HG03575 (cell line): Measurements from ENCODE around the gene FAM25G.
"Not testable (repeated sequence)": the region's sequence is repeated elsewhere in the genome, so short reads cannot be mapped to it uniquely, and the experiment has no call there.

Source experiments
- ATAC-seq: cut with Tn5 transposase; IDR thresholded peaks from one replicate; pipeline ENCODE4 v1.9.1; 2021; ENCODE audit not compliant: unreplicated experiment, insufficient number of reproducible peaks, low FRiP score; ENCODE audit errors: extremely low read depth

FAM25G gene

GRCh38 chr10:47491600-47491999, at the start of gene FAM25G:
FAM25G (minus strand) TSS chr10:47491700; CDS start chr10:47491674, 26 bp downstream.
- not testable (repeated sequence) for ATAC-seq

GRCh38 chr10:47536430-47536829, 44.9 kb upstream of the FAM25G start:
- ATAC-seq: not testable (repeated sequence)

- not testable (repeated sequence) for ATAC-seq
Observed at GRCh38 chr10:47523475-47523874, 32.0 kb upstream of the FAM25G start, which contains the start of gene AGAP9. AGAP9 (minus strand) TSS chr10:47523638; CDS start chr10:47523526, 112 bp downstream.

- ATAC-seq: not testable (repeated sequence)
Observed at GRCh38 chr10:47502313-47502712, 10.8 kb upstream of the FAM25G start.

- not testable (repeated sequence) for ATAC-seq
Observed at GRCh38 chr10:47494226-47494625, 2.7 kb upstream of the FAM25G start.

GRCh38 chr10:47489630-47490029, 1.9 kb downstream of the FAM25G start:
- not testable (repeated sequence) for ATAC-seq

GRCh38 chr10:47485943-47486342, 5.6 kb downstream of the FAM25G start:
- ATAC-seq: not testable (repeated sequence)

GRCh38 chr10:47484786-47485185, 6.7 kb downstream of the FAM25G start:
- not testable (repeated sequence) for ATAC-seq

- ATAC-seq: not testable (repeated sequence)
Observed at GRCh38 chr10:47483923-47484322, 7.6 kb downstream of the FAM25G start, which contains the start of gene ANXA8. ANXA8 (minus strand) TSS chr10:47484115; CDS start chr10:47483933, 182 bp downstream.

- not testable (repeated sequence) for ATAC-seq
Observed at GRCh38 chr10:47482367-47482766, 9.1 kb downstream of the FAM25G start.

- ATAC-seq: not testable (repeated sequence)
Observed at GRCh38 chr10:47481768-47482181, 9.7 kb downstream of the FAM25G start.

GRCh38 chr10:47481182-47481766, 10.2 kb downstream of the FAM25G start:
- not testable (repeated sequence) for ATAC-seq

GRCh38 chr10:47480133-47480532, 11.4 kb downstream of the FAM25G start:
- ATAC-seq: not testable (repeated sequence)

- not testable (repeated sequence) for ATAC-seq
Observed at GRCh38 chr10:47478114-47478513, 13.4 kb downstream of the FAM25G start.

- not testable (repeated sequence) for ATAC-seq
Observed at GRCh38 chr10:47477078-47477477, 14.4 kb downstream of the FAM25G start.

GRCh38 chr10:47475101-47475500, 16.4 kb downstream of the FAM25G start:
- not testable (repeated sequence) for ATAC-seq

GRCh38 chr10:47473516-47473915, 18.0 kb downstream of the FAM25G start:
- ATAC-seq: not testable (repeated sequence)

- not testable (repeated sequence) for ATAC-seq
Observed at GRCh38 chr10:47472647-47473046, 18.9 kb downstream of the FAM25G start.

- ATAC-seq: not testable (repeated sequence)
Observed at GRCh38 chr10:47472072-47472471, 19.4 kb downstream of the FAM25G start.

- not testable (repeated sequence) for ATAC-seq
Observed at GRCh38 chr10:47468731-47469528, 22.6 kb downstream of the FAM25G start.
